NCI-H82 treated with DMSO at 0.1 percent for 48 hours (cell line): ENCODE measurements around the gene LCN15.
A peak's percentile ranks its signal among the peaks of the same experiment; 100 is the strongest.
"Not testable (repeated sequence)": the region's sequence is repeated elsewhere in the genome, so short reads cannot be mapped to it uniquely, and the experiment has no call there.

Source experiments
- DNase-seq: peaks from one replicate; lab custom pipeline; 2025; ENCODE audit not compliant: unreplicated experiment; lab: John Stamatoyannopoulos, UW

Gene LCN15

DNA sequence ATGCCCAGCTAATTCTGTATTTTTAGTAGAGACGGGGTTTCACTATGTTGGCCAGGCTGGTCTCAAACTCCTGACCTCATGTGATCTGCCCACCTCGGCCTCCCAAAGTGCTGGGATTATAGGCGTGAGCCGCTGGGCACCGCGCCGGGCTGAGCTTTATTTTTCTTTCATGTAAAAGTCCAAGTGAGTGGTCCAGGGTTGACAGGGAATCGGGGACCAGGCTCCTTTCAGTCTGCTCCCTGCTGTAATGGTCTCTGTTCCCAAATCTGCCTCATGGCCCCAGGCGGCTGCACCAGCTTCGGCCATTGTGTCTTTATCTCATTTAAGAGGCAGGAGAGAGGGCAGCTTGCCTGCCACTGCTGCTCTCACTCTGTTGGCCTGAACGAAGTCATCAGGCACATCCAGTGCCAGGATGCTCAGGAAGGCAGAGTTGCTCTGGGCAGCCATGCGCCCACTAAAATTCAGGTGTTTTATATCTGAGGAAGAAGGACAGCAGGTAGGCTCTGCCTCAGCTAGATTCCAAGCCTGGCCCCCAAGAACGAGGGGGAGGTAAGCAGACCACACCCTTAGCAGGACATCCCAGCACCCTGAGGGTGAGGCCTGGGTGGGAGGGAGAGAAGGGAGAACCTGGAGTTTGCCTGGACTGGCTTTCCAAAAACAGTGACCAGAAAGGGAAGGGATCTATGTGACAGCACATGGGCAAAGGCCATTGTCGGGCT lies 30.1 kb upstream of the LCN15 start:
- no peak for DNase-seq

GRCh38 chr9:136793086-136793946 lies 29.0 kb upstream of the LCN15 start:
- DNase-seq = no peak

GRCh38 chr9:136792321-136793085 lies 28.2 kb upstream of the LCN15 start:
- DNase-seq = no peak

DNA sequence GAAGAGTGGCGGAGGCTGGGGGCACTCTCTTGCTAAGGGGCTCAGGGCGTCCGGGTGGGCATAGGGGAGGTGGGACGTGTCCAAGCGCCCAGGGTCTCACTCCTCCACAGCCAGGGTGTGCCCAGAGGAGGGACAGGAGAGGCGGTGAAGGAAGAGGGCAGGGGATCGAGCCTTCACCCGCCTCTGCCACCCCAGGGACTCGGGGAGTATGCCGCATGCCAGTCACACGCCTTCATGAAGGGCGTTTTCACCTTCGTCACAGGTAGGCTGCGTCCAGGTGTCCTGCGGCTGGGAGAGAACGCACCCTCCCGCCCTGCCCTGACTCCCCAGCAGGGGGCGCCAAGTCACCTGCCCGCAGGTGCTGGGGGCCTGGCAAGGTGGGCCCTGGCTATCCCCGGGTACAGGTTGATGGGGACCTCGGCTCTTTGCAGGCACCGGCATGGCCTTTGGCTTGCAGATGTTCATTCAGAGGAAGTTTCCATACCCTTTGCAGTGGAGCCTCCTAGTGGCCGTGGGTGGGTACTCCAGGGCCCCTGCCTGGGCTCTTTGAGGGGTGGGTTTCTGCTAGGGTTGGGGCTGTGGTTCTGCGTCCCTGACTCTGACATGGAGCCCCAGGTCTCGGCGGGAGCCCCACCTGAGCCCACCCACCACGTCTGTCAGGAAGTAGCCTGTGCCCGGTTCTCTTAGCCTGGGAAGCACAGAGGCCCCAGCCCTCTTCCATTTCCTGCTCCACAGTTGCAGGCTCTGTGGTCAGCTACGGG lies 27.4 kb upstream of the LCN15 start:
- no peak for DNase-seq

DNA sequence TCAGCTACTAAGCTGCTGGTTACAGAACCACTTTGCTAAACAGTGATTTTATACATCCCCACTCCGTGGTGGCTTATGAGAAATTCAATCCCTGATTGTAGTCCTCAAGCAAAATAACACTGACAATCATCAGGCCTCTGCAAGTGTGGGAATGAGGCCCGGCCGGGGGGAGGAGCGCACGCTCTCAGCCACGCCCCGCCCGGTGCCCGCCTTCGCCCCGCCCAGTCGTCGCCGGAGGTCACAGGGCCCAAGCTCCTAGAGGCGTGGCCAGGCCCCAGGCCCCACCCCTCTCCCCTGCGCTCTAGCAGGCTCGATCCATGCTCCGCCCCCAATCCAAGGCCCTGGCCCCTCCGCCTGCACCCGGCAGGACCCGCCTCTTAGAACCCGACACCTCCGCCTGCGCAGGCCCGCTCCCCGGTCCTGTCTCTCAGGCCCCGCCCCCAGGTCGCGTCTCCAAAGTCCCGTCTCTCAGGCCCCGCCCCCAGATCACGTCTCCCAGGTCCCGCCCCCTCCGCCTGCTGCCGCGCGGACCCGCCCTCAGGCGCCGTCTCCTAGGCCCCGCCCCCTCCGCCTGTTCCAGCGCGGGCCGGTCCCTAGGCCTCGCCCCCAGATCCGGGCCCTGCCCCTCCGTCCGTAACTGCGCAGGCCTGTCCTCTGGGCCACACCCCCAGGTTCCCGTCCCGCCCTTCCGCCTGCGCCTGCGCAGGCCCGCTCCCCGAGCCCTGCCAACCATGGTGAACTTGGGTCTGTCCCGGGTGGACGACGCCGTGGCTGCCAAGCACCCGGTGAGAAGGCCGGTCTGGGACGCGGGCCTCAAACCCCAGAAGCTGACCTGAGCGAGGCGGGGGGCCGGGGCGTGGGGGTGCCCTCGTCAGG lies 26.6 kb upstream of the LCN15 start, which contains the start of gene TMEM141:
TMEM141 (plus strand) TSS at position 705 of the 876 bp plus-strand sequence; CDS start at position 732, 27 bp downstream.
- peak; percentile 95 for DNase-seq

GRCh38 chr9:136789523-136789937 lies 25.2 kb upstream of the LCN15 start:
- peak; percentile 63 for DNase-seq

DNA sequence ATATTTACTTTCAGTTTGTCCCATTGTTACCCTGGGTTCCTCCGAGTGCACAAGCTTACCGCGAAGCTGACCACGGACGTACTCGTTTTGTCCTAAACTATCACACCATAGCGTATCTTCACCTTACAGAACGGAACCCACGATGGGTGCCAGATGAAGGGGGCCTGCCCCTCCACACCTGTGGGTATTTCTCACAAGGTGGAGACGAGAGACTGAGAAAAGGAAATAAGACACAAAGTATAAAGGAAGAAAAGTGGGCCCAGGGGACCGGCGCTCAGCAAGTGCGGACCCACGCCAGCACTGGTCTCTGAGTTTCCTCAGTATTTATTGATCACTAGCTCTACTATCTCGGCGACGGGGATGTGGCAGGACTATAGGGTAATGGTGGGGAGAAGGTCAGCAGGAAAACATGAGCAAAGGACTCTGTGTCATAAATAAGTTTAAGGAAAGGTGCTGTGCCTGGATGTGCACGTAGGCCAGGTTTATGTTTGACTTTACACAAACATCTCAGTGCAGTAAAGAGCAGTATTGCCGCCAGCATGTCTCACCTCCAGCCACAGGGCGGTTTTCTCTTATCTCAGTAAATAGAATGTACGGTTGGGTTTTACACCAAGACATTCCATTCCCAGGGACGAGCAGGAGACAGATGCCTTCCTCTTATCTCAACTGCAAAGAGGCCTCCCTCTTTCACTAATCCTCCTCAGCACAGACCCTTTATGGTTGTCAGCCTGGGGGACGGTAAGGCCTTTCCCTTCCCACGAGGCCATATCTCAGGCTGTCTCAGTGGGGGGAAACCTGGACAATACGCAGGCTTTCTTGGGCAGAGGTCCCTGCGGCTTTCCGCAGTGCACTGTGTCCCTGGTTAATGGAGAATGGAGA lies 24.6 kb upstream of the LCN15 start:
- not testable (repeated sequence) for DNase-seq

- peak; percentile 64 for DNase-seq
Observed at GRCh38 chr9:136787690-136788400, 23.5 kb upstream of the LCN15 start.

DNA sequence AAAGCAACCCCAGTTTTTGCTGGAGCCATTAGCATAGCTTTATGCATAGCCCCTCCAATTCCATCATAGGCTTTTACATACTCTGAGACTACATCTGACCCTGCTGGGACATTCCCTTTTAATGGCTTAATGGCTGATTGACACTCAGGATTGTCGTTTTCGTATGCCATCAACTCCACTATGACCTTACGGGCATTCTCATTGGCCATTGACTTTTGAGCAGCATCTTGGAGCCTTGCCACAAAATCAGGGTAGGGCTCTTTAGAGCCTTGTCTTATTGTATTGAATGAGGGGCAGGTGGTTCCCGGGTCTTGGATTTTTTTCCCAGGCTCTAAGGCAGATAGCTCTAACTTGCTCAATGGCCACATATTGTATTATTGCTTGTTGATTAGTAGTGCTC lies 22.7 kb upstream of the LCN15 start:
- not testable (repeated sequence) for DNase-seq

- DNase-seq = no peak
Observed at GRCh38 chr9:136786451-136786850, 22.1 kb upstream of the LCN15 start.

DNA sequence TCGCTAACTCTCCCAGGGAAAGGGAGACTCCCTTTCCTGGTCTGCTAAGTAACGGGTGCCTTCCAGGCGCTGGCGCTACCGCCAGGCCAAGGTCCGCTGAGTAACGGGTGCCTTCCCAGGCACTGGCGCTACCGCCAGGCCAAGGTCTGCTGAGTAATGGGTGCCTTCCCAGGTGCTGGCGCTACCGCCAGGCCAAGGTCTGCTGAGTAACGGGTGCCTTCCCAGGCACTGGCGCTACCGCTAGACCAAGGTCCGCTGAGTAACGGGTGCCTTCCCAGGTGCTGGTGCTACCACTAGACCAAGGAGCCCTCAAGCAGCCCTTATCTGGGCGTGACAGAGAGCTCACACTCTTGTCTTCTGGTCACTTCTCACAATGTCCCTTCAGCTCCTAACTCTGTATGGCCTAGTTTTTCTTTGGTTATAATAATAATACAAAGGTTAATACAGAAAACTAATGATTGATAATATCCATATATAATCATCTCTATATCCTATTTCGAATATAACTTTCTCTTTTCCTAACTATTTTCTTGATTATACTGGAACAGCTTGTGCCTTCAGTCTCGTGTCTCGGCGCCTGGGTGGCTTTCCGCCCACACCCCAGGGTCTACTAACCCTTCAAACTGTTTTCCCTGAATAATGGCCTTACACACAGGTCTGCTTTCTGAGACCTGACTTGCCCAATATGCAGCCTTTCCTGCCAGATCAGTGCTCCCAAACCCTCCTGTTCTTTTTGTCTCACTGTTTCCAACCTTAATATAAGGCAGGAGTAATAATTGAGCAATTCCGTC lies 21.4 kb upstream of the LCN15 start:
- not testable (repeated sequence) for DNase-seq

DNA sequence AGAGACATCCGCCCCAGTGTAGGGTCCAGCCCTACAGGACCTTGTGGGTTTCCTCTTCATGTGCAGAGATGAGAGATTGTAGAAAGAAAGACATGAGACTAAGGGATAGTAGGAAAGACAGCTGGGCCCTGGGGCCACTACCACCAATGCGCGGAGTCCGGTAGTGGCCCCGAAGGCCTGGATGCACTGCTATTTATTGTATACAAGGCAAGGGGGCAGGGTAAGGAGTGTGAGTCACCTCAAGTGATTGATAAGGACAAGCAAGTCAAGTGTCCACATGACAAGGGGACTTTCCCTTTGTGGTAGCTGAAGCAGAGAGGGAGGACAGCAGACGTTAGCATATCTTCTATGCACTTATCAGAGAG lies 20.7 kb upstream of the LCN15 start:
- no peak for DNase-seq

DNA sequence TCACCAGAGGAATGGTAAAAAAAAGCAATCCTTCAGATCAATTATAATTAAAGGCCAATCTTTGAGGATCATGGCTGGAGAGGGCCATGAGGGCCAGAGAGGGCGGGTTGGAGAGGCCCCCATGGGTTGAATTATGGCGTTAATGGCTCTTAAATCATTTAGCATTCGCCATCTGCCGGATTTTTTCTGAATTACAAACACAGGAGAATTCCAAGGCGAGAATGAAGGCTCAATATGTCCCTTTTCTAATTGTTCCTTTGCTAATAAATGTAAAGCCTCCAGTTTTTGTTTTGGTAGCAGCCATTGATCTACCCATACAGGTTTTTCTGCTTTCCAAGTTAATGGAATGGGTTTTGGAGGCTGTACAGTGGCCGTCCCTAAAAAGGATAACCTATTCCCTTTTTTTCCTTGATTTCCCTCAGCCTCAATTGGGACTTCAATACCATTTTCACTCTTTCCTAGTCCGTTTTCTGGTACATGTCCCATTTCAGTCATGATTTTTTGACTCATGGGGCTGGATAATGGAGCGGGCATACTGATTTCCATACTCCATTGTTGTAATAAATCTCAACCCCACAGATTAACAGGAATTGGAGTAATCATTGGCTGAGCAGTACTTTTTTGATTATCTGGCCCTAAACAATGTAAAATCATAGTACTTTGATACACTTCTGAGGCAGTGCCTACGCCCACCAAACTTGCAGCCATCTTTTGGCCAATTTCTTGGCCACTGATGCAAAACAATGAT lies 20.1 kb upstream of the LCN15 start:
- no peak for DNase-seq

DNA sequence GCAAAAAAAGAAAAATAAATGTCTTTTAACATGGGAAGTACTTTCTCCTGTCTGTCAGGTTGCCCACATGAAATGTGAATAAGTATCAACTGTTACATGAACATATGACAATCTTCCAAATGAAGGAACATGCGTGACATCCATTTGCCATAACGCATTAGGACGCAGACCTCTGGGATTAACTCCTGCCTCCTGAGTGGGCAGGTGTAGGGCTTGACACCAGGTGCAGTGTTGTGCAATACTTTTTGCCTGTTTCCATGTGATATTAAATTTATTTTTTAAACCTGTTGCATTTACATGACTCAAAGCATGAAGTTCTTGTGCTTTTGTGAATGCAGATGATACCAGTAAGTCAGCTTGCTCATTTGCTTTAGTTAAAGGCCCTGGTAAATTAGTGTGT lies 18.1 kb upstream of the LCN15 start:
- no peak for DNase-seq

- no peak for DNase-seq
Observed at GRCh38 chr9:136779808-136780207, 15.5 kb upstream of the LCN15 start.

DNA sequence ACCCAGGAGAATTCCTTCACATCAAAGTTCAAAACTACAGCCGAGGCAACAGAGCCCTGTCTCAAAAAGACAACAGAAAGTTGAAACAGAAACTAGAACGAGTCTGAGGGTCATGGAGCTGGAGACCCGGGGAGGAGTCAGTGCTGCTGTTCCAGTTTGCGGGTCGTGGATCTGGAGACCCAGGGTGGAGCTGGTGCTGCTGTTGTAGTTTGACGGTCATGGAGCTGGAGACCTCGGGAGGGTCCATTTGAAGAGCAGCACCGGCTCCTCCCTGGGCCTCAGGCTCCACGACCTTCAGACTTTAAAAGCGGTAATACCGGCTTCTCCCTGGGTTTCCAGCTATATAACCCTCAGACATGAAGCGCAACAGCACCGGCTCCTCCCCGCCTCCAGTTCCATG lies 13.0 kb upstream of the LCN15 start:
- no peak for DNase-seq

DNA sequence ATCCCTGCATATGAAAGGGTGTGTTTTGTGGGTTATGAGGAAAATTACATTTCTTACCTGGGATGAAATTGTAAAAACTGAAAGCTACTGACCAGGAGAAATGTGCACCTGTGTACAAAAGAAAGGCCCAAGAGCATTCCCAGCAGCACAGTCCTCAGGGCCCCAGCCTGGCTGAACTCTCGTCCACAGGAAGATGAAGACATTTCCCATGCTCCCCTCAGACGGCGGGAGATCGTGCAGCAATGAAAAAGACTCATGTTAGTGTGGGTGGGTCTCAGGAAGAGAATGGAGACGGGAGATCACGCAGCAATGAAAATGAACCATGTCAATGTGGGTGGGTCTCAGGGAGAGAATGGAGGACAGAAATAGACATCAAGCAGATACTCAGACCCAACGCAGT lies 12.6 kb upstream of the LCN15 start:
- no peak for DNase-seq
